GM19035 (cell line): Measurements from ENCODE around the gene CARD11.

Experiments used
- ATAC-seq: cut with Tn5 transposase; IDR thresholded peaks from one replicate; pipeline ENCODE4 v1.9.1; 2021; ENCODE audit not compliant: unreplicated experiment

The CARD11 gene

DNA sequence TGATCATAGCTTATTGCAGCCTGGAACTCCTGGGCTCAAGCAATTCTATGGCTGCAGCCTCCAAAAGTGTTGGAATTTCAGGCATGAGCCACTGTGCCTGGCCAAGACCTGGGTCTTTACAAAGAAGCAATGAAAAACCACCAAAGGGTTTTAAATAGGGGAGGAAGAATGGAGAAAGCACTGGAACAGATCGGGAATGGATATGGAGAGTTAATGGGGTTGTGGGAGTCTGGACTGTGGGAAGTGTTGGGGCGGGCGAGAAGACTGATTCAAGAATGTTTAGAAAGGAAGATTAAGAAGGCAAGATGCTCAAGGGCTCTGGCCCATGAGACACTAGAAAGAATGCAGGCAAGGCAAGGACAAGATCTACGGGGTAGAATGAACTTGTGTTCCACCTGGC is 98.5 kb downstream of the CARD11 start:
- no peak for ATAC-seq

DNA sequence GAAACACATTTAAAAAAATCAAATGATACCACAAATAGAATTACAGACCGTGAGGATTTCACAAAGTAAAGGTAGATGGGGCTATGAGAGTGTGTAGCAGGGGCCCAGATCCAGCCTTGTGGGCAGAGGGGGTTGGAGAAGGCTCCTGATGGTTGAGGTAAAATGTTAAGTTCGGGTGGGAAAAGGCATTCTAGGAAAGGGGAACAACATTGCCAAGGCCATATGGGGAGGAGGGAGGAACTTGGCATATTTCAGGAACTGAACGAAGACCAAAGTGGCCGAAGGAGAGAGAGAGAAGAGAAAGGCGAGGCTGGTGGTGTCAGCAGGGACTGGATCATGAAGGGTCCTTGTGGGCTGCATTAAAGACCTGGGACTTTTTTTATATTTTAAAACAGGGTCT is 98.9 kb downstream of the CARD11 start:
- no peak for ATAC-seq

DNA sequence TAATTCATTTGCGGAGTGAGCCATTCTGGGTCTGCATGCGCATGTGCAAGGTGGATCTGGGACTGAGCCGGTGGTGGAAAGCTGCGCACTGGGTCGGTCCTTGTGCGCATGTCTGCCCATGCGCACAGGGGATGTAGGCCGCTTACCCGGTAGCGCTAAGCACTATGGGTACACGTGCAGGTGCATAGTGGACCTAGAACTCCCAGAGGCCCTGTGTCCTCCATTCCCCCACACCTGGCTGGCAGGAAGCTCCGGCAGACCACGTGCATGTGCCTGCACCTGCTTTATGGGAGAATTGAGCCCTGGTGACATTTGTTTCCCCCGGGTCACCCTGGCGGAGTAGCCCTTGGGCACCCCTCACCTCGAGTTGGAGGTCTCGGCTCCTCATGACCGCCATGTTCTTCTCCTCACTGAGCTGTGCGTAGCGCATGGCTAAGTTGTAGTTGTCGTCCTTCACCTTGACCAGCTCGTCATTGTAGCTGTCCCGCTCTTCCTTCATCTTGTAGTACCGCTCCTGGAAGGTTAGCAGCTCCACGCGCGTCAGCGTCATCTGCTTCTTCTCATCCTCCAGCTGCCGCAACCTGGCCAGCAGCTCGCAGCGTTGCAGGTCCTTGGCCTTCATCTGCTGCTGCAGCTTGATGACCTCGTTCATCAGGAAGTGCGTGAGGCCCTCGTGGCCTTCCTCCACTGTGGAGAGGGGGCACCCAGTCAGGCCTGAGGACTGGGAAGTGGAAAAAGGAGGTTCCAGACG is 99.6 kb downstream of the CARD11 start:
- no peak for ATAC-seq

DNA sequence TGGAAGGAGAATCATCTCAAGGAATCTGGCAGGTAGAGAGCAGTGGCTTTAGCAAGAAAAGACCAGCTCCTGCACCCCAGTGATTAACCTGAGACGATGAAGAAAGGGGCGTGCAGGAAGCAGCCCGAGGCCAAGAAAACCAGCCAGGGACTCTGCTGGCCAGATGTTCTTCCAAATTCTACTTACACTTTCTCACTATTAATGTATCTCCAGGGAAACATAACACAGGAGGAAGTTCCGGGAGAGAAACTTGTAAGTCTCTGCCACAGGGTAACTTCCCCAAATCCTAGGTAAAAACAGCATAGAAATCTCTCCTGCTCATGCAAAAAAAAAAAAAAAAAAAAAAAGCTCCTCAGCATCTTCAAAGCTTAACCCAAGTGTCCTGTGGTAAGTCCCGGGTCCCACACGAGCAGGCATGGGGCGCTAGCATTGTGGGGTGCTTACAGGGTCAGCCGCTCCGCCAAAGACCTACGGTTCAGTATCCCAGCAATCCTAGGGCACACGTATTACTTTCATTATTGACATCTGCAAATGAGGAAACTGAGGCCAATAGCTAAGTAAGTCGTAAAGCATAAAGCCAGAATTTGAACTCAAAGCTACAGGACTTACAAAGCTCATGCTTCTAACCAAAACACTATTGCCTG is 102.3 kb downstream of the CARD11 start:
- no peak for ATAC-seq

DNA sequence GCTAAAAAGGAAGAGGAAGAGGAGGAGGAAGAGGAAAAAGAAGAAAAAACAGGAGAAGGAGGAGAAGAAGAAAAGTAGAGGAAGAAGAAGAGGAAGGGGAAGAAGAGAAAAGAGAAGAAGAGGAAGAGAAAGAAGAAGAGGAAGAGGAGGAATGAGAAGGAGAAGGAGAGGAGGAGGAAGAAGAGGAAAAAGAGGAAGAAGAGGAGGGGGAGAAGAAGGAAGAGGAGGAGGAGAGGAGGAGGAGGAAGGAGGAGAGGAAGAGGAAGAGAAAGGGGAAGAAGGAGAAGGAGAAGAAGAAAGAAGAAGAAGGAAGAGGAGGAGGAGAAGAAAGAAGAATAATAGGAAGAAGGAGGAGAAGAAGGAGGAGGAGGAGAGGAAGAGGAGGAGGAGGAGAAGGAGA is 103.2 kb downstream of the CARD11 start:
- no peak for ATAC-seq

DNA sequence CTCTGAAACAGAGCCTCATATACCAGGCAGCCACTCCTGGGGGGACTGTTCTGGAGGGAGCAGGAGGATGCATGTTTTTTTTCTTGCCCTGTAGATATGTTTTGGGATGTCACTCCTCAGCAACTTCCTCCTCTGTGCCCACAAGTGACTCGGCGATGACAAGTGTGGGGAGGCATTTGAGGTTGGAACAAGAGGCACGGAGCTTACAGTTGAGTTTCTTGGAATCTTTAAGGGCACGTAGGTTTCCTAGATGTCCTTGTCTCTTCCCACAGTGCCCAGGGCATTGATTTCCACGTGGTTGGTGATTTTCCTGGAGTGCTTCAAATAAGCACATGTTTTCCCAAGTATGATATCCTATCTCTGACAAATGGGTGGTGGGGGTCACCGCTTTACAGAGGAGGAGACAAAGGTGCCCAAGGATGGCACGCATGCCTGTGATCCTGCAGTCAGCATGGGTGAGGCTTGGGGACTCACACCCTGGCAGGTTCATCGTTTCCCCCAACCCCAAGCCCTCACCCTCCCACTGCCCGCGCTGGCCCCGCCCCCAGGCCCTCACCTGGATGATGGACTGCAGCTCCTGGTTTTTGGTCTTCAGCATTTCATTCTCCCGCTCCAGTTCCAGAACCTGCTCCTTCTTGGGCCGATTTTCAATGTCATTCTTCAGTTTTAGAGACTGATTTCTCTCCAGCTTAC is 104.3 kb downstream of the CARD11 start:
- ATAC-seq: no peak

DNA sequence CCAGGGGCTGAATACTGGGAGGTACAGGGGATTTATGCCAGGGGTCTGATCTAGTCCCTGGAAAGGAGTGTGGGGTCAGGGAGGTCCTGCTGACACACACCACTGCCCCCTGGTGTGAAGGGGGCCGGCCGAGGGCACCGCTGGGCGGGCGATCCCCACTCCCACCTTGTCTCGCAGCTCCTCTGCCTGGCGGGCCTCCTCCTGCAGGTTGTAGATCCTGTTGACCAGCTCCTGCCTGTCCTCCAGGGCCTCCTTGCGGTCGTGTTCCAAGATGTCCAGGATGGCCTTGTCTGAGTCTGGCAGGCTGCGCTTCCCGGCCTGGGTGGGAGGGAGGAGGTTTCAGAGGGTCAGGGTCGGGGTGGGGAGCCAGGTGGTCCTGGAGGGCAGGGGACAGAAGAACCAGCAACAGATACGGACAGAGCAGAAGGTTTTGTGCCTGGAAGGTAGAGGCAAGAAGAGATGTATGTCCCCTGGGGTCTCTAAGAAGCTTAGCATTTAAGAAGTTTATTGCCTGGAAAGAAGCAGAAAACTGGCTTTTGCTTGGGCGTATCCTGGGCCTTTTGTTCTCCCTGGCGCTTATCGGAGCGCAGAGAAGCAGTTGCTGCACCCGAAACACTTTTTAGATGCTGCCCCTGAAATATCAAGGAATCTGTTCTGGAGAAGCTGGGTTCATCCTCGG is 105.0 kb downstream of the CARD11 start:
- ATAC-seq: no peak

DNA sequence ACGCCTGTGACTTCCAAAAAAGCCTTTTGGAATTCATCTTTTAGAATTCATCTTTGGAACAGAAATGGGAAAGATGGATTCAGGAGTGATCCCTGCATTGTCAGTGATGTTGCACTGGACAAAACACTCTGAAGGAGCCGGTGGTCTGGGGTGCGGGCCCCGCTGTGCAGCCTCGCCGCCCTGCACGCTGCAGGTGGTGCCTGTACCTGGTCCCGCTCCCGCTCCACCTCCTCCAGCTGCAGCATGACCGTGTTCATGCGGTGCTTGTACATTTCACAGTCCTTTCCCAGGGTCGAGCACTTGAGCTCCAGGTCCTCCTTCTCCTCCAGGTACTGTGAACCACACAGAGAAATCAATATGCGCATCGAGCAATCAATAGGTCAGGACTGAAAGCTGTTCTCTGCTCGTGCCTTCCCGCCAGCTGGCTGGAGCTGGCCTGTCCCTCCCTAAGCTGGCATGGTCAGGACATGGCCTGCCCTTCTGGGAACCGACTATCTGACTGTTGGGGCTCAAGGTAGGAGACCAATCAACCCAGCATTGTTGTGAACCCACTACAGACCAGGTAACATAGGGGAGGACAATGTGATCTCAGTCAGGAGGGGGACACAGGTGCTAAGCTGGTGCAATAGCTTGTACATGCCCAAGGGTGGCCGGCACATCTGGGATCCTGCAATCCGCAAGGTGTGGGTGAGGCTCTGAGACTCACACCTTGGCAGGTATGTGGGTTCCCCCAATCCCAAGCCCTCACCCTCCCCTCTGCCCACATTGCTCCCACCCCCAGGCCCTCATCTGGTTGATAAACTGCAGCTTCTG is 105.8 kb downstream of the CARD11 start:
- ATAC-seq: no peak

DNA sequence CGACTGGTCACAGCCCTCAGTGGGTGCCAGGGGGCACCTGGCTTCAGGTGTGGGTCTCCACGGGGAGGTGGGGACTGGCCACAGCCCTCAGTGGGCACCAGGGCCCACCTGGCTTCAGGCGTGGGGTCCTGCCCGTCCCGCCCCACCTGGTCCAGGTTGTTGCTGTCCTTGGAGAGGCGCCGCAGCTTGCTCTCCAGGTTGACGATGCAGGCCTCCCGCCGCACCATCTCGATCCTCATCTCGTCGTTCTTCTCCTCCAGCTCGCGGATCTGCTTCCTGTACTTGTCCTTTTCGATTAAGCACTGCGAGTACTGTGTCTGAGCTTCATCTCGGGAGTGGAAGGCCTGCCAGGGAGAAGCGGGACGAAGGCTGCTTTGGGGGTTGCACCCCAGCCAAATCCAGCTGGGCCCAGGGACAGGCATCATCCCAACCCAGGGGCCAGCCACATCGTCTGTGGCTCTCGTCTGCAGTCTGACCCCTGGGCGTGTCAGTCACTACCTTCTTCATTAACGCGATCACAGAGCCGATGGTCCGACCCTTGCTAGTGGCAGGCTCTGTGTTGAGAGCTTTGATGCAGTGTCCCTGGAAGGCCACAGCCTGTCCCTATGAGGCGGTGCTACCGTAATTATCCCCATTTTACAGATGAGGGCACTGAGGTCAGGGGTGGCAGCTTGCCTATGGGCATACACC is 106.6 kb downstream of the CARD11 start:
- ATAC-seq: no peak

DNA sequence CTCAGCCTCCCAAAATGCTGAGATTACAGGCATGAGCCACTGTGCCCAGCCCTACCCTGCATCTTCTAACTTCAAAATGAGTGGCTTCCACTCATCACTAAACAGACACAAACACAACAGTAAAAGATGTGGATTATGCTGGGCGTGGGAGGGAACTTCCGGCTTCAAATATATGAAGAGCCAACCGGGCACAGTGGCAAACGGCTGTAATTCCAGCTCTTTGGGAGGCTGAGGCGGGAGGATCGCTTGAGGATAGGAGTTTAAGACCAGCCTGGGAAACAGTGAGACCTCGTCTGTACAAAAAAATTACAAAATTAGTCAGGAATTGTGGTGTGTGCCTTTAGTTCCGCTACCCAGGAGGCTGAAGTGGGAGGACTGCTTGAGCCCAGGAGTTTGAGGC is 107.4 kb downstream of the CARD11 start:
- ATAC-seq: no peak

DNA sequence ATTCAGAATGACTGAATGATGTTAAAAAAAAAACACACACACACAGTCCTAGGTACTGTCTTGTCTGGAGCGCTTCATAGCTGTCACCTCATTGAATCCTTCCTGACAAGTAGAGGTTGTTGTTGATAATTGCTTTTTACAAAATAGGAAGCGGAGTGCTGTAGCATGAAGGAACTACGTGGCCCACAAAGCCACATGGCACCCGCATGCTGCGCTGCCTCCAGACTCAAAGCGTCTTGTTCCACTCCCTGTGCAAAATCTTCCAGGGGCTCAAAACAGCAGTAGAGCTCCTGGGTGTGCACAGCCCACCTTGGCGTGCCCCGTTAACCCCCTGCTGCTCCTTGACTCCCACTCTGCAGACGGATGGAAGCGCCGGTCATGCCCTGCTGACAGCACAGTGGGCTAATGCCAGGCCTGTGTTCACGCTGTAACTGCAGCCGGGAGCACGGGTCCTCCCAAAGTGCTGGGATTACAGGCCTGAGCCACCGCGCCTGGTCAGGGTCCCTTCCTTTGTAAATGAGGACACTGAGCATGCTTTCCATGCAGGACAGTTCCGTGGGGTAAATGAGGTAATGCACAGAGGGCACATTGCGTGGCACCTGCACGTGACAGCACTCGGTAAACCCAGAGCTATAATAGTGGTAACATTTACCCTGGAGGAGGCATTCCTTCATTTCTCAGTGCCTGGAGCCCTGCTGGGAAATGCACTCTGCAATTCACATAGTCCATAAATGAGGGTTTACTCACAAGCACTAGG is 108.5 kb downstream of the CARD11 start:
- no peak for ATAC-seq

DNA sequence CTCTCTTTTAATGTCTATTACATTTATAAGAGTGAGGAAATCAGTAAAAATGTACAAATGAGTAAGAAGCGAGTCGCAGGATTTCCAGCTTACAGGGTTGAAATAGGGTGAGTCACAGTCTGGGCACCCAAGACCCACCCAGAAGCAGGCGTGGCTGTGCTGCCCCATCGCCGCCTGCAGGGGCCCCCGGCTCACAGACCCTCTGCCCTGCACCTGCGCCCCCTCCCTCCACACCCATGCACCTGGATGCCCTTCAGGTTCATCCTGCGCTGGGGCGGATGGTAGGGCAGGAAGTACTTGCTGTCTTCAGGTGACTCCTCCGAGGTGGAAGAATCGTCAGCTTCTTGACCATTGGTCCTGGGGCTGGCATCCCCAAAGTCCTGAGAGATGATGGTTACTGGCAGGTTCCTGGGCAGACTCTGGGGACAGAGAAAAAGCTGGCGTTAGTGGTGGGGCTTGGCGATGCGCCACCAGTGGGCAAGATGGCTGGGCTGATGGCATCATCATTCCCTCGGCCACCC is 109.4 kb downstream of the CARD11 start:
- no peak for ATAC-seq

DNA sequence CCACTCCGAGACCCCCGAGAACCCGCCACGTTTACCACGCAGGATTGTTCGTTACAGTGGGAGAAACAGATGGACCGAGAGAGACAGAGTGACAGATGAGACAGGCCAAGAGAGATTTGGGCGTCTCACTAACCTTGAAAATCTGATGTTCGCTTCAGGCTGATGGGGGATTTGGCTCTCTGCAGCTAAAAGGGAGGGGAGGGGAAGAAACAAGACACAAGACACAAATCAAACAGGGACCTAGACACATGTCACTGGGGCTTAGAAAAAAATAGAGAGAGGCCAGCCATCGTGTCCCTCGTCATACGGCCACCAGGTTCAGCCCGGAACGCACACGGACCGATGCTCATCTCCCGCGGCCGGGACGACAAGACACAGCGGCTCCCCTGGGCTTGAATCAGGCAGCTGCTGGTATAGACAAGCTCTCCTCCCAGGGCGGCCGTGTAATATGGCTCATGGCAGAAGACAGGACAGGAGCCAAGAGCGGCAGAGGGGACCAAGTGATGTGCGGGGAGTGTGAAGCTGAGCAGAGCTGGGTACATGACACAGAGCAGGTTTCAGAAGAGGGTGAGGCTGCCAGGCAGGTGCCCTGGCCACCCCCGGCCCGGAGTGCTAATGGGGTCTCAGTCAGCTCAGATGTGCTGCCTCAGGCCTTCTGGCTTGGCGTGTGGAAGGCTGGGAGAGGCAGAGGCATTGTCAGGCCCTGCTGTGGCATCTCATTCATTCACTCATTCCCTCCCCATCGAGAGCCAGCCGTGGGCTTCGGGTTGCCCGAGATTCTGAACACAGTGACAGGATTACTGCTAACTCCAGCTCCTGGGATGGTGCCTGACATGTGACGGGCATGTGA is 111.0 kb downstream of the CARD11 start:
- no peak for ATAC-seq

DNA sequence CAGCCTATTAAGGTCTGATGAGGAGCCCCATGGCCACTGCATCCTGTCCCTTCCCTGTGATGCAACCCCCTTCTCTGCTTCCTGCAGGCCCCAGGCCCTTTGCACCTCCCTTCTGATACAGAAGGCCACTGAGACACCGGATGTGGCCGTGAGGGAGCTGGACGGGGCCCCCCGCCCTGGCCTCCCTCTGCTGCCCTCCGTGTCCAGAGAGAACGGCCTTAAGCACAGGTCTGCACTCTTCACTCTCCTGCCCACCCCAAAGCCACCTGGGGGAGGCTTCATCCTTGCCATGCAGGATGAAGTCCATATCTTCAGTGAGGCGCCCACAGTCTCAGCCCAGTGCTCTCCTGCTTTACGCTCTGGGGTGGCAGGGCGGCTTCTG is 112.6 kb downstream of the CARD11 start:
- no peak for ATAC-seq

DNA sequence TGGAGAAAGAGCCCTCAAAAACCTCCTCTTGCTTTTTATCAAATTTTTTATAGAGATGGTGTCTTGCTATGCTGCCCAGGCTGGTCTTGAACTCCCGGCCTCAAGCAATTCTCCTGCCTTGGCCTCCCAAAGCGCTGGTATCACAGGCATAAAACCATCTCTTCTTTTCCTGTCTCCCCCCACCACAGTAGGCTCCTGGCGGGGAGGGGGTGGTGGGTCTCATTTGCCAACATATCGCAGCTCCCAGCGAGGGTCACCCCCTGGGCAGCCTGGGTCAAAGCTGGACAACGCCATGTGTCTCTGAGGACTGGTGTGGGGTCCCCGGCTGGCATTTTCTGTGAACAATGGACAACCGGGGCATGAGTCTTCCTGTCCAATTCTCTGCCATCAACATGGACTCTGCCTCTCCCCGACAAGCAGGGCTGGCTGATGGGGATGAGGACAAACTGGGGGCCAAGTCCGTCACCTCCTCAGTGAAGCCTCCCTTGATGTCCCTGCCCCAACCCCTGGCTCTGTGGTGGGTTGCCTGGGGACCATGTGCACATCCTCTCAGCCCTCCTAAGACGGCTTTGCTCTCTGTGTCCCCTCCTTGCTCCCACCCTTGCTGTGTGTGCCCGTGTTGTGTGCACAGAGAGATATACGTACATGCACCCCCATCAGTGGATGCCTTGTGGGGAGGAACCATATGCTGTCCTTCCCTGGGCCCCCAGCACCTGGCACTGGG is 113.2 kb downstream of the CARD11 start:
- ATAC-seq: no peak

DNA sequence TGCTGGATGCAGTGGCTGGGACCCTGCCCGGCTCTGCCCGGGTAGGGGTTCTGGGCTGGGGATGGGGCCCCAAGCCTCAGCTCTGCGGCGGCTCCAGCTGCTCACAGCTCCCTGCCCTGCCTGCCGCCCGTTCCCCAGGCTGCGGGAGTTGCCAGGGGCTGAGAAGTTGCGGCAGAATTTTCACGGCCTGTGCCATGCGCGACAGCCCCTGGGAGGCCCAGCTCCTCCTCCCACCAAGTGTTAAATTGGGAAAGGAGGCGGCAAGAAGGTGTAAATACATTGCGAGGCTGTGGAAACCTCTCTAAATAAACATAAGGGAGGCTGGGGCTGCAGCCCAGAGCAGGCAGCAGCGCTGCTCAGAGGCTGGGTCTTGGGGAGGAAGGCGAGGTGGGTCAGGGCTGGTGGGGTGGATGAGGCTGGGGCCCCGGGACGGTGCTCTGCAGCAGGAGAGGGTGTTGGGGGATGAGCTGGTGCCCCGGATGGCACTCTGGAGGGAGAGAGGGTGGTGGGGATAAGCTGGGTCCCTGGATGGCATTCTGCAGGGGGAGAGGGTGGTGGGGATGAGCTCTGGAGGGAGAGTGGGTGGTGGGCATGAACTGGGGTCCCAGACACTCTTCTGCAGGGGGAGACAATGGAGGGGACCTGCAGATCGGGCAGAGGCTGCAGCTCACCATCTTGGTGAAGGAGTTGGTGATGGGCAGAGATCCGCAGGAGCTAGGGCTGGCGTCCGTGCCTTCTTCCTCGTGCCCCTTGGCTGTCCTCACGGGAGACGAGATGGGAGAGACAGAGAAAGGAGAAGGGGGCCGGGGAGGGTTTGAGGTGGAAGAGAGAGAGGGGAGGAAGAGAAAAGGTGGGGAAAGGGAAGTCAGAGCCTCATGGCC is 114.1 kb downstream of the CARD11 start:
- ATAC-seq: no peak
